Hematopoietic multipotent progenitor cell treated with erythropoietin and hydrocortisone succinate and interleukin-3 and kit ligand, for 4 days (in vitro differentiated cells): Measurements from ENCODE around the gene DLG5.
A peak's percentile ranks its signal among the peaks of the same experiment; 100 is the strongest.

ENCODE experiments used
- DNase-seq: peaks from one replicate; pipeline ENCODE4 v3.0.0-alpha.2; 2015

Gene DLG5

DNA sequence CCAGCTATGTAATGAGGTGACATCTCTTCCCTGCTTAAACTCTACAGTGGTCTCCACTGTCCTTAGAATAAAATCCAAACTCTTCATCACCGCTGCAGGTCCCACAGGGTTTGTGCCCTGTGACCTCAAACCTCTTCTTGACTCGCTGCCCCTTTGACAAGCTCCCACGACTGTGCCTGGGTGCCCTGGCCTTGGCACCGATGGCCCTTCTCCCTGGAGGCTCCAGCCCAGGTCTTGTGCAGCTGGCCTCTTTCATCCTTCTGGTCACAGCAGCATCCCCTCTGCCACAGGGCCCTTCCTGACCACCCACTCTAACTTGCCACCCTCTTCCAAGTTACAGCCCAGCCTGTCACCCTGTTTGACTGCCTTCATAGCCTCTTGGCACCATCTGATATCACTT, 108.2 kb downstream of the DLG5 start:
- no peak for DNase-seq

DNA sequence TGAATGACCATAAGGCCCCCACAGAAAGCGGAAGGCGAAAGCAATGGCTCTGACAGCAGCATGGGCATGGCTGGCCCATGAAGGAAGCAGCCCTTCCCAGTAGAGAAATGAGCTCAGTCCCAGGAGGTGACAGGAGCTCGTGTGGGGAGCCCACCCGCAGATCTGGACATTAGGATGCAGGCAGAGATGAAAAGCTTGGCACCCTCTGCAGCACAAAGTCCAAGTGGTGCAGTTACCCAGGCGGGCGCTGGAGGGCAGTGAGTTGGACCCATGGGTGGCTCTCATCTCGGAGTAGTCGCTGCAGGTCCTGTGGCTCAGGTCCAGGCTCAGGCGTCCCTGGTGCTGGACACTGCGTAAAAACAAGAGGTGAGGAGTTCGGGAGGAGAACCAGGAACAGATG, 109.0 kb downstream of the DLG5 start:
- no peak for DNase-seq

- no peak for DNase-seq
Measured at GRCh38 chr10:77816311-77816710, 110.2 kb downstream of the DLG5 start.

DNA sequence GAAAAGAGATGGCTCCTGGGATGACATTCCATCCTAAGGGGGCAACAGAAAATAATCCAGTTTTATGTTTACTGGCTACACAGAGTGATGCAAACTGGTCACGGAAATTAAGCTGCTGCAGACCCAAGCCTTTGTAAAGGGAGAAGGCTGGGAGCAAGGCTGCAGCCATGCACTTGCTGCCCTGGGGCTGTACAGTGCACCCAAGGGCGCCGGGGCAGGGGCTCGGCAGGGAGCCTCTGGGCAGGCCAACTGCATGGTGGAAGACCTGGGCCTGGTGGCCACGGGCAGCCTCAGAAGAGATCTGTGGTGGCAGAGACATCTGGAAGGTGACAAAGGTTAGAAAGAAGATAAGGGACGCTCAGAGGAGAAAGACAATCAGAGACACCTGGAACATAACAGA, 113.8 kb downstream of the DLG5 start:
- no peak for DNase-seq

DNA sequence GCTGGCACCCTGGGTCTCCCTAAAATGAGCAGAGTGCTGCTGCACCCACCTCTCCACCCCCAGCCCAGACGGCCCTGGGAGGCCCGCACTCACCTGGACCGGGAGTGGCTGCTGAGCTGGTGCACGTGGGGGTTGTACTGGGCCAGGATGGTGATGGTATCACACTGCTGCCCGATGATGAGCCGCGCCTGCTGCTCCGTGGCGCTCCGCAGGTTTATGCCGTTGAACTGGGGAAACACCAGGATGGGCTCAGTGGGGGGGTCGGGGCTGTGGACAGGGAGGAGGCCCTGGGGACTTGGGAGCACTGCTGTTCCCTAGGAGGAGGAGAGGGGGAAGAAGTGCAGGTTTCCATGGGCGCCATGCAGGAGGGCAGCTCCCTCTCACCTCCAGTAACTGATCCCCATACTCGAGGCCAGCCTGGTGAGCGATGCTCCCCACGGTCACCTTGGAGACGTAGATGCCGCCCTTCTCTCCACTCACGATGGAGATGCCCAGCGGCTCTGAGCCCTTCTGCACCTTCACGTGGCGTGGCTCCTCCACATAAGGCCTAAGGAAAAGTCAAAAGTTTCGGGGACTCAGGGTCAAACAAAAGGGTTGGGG, 114.6 kb downstream of the DLG5 start:
- DNase-seq = no peak

DNA sequence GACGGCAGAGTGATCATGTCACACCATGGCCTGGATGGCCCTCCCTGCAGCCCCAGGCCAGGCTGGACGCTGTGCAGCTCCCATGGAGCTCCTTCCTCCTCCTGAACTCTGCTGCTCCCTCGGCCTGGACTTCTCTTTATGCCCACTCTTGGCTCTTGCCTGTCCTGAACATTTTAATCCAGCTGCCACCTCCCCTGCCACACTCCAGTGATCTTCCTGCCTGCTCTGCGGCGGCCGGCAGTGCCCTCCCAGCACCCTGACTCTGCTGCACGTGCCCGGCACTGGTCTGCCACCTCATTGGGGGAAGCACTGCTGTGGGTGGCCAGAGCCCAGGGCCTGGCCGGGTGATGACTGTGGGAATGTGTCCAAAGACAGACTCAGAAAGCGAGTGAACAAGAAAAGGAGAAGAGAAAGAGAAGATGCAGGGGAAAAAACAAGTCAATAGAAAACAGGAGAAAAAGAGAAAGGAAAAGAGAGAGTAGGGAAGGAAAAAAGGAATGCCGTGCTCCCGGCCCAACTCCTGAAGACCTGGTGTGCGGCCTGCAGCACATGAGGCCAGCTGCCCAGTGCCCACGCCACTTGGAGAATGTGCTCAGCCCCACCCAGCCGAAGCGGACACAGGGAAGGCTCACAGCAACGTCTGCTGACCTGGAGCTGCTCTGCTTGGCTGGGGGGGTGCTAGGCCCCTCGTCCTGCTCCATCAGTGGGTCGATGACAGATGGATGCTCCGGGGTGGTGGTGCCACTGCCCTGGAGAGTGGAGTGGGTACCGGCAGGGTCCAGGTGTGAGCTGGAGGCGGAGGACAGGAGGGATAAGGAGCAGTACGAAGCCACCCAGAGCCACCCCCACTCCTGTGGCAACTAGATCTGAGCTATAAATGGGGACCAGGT, 115.9 kb downstream of the DLG5 start:
- no peak for DNase-seq

GRCh38 chr10:77809336-77809735, 117.2 kb downstream of the DLG5 start:
- no peak for DNase-seq

- DNase-seq = no peak
Measured at GRCh38 chr10:77807706-77808105, 118.8 kb downstream of the DLG5 start.

GRCh38 chr10:77806511-77807157, 119.9 kb downstream of the DLG5 start:
- DNase-seq = no peak

DNA sequence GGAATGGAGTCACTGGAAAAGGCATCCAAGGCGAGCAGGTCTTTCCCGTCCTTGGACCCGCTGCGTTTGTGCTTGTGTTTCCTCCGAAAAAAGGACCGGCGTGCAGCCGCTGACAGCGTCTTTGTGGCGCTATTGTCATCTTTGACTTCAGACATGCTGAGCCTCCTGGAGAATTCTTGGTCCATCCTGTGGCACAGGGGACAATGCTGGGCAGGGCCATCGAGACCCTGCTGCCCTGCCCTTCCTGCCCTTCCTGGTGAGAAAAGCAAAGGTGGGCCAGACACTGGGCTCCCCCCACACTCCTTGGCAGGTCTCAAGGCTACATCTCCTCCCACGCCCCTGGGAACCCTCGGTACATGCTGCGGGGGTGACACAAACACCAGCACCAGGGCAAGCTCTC, 120.9 kb downstream of the DLG5 start:
- DNase-seq = no peak

DNA sequence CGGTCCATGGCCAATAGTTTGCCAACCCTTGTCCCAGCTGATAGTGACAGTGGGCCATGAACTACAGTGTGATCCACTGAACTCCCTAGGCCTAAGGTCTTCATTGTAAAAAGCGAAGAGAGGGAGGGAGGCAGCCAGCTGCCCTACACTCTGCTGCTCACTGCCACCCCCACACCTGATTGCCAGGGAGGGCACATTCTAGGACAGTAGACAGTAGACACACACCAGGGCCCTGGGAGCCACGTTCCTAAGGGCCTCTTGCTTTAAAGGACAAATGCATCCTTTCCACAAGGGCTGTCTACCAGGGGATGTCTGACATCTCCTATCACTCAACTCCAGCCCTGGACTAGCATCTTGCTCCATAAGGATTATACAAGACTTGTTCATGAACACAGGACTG, 122.2 kb downstream of the DLG5 start:
- DNase-seq = no peak

DNA sequence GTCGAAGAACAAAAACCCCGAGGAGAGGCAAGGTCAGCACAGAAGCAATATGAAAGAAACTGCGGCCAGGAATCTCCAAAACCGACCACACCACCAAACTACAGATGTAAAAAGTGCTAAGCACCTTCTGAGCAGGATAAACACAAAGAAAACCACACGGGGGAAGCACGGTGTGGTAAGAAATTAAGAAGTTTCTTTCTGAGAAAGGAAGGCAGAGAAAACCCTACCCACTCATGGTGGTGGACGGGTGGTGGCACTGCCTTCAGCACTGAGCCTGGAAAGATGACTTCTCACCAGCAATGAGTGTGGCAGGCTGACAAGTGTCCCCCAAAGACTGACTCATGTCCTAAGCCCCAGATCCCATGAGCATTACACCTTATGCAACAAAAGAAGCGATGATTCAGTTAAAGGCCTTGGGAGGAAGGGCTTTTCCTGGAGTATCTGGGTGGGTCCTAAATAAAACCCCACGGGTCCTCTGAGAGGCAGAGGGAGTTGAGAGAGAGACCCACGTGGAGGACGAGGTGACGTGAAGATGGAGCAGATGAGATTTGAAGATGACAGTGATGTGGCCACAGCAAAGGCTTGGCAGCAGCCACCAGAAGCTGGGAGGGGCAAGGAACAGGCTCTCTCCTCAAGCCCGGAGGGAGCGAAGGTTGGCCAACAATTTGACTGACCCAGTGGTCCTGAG, 124.9 kb downstream of the DLG5 start:
- no peak for DNase-seq

DNA sequence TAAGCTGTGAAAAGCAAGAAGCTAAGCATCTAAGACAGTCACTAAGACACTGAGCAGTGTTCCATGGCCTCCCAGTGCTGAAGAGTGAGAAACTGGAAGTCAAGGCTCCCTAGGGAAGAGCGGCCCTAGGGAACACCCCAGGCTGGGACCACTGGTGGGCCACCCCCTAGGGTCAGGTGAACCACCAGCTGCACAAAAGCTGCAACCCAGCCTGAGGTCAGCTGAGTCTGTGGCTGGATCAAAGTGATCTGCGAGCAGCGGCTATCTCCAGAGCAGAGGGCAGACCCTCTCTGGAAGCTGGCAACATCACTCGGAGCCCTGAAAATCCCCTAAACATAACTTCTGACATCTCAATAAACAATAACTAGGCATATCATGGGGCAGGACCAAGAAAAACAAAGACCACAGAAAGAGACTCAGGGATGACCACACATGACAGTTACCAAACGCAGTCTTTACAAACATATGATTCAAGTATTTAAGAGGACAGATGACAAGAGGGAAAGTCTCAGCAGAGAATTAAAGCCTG, 125.8 kb downstream of the DLG5 start:
- DNase-seq = no peak

- no peak for DNase-seq
Measured at GRCh38 chr10:77800320-77800719, 126.2 kb downstream of the DLG5 start.

DNA sequence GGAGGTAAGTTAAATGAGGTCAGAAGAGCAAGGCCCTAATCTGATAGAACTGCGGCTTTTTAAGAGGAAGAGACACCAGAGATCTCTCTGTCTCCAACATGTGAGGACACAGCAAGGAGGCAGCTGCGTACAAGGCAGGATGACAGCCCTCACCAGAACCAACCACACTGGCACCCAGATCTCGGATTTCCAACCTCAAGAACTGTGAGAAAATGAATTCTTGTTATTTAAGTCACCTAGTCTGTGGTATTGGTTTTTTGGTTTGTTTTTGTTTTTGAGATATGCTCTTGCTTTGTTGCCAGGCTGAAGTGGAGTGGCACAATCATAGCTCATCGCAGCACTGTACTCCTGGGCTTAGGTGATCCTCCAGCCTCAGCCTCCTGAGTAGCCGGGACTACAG, 127.2 kb downstream of the DLG5 start:
- peak; percentile 3 for DNase-seq

DNA sequence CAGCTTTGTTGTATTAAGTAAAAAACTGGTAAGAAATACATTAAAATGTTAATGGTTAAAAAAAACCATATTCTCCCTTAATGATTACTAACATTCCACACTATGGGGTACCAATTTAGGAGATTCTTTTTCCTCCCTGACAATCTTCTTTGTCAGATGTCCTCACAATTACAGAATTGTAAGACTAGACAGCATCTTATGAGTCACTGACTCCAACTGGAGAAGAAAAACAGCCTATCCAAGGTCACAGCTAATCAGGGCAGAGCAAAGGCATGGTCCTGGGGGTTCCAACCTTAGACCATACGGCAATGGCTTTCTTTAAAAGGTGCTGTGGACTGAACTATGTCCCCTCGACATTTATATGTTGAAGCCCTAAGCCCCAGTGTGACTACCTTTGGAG, 127.6 kb downstream of the DLG5 start:
- no peak for DNase-seq

DNA sequence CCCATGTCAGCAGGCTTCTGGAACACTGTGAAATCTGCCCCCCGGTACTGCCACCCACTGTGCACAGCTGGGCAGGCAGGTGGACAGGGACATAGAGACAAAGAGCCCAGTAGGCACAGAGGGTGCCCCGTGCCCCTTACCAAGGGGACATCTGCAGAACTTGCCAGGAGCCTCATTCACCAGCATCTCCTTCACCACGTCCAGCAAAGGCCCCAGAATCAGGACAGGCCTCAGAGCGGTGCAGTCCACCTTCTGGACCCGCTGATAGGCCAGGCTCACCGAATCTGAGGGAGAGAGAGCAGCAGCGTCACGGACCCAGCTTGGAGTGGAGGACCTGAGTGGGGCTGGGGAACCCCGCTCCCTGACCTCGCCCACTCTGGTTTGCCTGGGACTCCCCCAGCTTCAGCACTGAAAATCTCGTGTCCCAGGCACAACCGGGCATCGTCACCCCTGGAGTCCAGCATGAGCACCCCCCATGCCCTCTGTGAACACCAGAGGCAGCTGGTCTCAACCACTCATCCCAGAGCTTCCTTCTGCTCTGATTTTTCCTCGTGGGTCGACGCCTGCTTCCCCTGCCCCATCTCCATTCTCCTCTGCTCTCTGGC, 130.1 kb downstream of the DLG5 start:
- no peak for DNase-seq

GRCh38 chr10:77795426-77796055, 131.0 kb downstream of the DLG5 start:
- no peak for DNase-seq

GRCh38 chr10:77794256-77795142, 132.1 kb downstream of the DLG5 start:
- no peak for DNase-seq

- no peak for DNase-seq
Measured at GRCh38 chr10:77793831-77794230, 132.7 kb downstream of the DLG5 start.

GRCh38 chr10:77792155-77792554, 134.4 kb downstream of the DLG5 start:
- no peak for DNase-seq
